ENCODE measurements around the gene STX2.
"Not testable (repeated sequence)": the region's sequence is repeated elsewhere in the genome, so short reads cannot be mapped to it uniquely, and the experiment has no call there.

Gene STX2

GRCh38 chr12:130775953-130776856 is 62.8 kb downstream of the STX2 start:
- in situ Hi-C loops (cut with HindIII; ENCODE audit: low sequenced_read_pairs) = no loop called here

- in situ Hi-C loops (cut with HindIII; ENCODE audit: low sequenced_read_pairs) = no loop called here
These were observed 68.5 kb downstream of the STX2 start for GRCh38 chr12:130770413-130771028.

DNA sequence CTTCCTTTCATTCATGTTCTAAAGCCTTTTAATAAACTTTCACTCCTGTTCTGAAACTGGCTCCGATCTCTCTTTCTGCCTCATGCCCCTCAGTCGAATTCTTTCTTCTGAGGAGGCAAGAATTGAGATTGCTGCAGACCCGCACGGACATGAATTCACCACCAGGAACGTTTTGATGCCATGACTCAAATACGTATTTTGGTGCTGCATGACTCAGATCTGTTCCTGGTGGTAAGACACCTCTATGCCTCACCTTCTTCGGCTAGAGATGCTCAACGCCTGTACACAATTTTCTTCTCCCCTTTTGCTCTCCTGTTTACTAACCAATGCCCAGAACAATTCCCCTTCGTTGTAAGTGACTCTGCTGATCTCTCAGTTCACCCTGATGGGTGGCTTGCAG is 70.9 kb downstream of the STX2 start:
- in situ Hi-C loops (cut with HindIII; ENCODE audit: low sequenced_read_pairs) = no loop called here

DNA sequence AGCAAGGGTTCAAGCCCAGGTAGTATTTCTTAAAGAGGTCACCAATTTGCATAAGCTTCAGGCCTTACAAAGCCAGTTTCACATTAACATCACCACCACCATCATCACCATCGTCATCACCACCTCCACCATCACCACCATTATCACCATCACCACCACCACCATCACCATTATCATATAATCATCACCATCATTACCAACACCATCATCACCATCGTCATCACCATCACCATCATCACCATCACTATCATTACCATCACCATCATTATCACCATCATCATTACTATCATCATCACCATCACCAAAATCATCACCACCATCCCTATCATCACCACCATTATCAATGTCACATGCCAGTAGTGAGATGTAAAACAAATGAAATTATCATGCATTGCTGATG is 72.6 kb downstream of the STX2 start:
- in situ Hi-C loops (cut with HindIII; ENCODE audit: low sequenced_read_pairs) = no loop called here

DNA sequence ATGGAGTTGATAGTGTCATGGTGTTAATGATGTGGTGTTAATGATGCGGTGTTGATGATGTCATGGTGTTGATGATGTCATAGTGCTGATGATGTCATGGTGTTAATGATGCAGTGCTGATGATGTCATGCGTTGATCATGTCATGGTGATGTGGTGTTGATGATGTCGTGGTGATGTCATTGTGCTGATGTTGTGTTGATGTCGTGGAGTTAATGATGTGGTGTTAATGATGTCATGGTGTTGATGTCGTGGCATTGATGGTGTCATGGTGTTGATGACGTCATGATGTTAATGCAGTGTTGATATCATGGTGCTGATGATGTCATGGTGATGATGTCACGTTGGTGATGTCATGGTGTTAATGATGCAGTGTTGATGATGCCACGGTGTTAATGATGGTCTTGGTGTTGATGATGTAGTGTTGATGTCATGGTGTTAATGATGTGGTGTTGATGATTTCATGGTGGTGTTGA is 73.8 kb downstream of the STX2 start:
- in situ Hi-C loops (cut with HindIII; ENCODE audit: low sequenced_read_pairs) = no loop called here

DNA sequence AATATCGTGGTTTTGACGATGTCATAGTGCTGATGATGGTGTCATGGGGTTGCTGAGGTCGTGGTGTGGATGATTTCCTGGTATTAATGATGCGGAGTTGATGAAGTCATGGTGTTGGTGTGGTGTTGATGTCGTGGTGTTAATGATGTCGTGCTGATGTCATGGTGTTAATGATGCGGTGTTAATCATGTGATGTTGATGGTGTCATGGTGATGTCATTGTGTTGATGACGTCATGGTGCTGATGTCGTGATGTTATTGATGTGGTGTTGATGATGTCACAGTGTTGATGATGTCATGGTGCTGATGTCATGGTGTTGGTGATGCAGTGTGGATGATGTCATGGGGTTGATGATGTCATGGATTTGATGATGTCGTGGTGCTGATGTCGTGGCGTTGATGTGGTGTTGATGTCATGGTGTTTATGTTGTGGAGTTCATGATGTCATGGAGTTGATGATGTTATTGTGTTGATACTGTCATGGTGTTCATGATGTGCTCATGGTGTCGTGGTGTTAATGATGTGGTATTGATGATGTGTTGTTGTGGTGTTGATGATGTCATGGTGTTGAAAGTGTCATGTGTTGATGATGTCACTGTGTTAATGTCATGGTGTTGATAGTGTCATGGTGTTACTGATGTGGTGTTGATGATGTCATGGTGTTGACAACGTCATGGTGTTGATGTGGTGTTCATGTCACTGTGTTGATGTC is 74.4 kb downstream of the STX2 start:
- in situ Hi-C loops (cut with HindIII; ENCODE audit: low sequenced_read_pairs) = no loop called here

DNA sequence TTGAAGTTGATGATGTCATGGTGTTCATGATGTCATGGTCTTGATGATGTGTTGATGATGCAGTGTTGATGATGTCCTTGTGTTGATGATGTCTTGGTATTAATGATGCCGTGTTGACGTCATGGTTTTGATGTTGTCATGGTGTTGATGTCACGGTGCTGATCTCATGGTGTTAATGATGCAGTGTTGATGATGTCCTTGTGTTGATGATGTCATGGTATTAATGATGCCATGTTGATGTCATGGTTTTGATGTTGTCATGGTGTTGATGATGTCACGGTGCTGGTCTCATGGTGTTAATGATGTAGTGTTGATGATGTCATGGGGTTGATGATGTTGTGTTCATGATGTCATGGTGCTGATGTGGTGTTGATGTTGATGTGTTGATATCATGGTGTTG is 75.0 kb downstream of the STX2 start:
- in situ Hi-C loops (cut with HindIII; ENCODE audit: low sequenced_read_pairs) = no loop called here

- in situ Hi-C loops (cut with HindIII; ENCODE audit: low sequenced_read_pairs) = no loop called here
These were observed 76.8 kb downstream of the STX2 start for GRCh38 chr12:130762319-130762675.

DNA sequence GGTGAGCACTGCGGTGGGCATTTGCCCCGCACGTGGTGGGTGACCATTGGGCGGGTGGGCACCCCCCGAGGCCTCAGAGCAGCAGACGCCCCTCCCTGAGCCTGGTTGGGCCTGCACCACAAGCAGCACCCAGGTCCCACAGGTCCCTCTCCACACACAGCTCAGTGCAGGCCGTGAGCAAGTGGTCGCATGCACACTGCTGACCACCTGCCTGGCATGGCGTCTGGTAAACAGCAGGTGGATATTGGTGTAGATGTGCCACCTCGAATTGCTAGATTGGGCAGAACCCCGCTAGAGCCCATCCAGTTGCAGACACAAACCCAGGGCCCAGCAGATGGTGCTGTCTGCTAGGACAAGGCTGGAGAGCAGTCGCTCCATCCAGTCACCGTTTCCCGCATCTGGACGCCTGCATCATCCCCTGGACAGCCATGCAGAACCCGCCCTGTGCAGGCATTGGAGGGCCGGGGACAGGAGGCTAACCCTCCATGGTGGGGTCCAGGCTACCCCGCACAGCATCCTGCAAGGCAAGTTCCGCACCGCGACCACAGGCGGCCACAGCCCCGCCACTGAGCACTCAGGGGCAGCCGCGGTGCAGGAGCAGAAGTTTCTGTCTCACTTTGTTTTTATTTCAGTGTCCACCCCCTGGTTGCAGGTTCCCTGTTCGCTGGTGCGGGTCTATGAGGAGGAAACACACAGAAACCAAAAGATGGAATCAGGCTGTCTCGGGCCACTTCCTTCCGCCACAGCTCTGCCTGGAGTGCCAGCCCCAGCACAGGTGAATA is 77.3 kb downstream of the STX2 start:
- in situ Hi-C loops (cut with HindIII; ENCODE audit: low sequenced_read_pairs) = no loop called here

DNA sequence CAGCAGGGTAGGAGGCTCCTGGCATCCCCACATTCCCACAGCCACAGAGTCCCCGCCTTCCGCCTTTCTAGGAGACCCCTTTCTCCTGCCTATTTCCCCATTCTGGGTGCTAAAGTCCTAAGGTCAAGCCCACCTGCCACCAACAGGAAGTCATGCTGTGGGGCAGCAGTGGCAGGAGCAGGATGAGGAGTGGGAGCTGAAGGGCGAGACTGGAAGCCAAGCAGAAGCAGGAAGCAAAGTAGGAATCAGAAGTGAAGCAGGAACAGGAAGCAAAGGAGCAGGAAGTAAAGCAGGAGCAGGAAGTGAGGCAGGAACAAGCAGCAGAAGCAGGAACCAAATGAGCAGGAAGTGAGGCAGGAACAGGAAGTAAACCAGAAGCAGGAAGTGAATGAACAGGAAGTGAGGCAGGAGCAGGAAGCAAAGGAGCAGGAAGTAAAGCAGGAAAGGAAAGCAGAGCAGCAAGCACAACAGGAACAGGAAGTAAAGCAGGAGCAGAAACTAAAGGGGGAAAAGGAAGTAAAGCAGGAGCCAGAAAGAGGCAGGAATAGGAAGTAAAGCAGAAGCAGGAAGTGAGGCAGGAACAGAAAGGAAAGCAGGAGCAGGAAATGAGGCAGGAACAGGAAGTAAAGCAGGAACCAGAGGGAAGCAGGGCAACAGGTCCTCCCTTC is 84.7 kb downstream of the STX2 start:
- in situ Hi-C loops (cut with HindIII; ENCODE audit: low sequenced_read_pairs) = no loop called here

DNA sequence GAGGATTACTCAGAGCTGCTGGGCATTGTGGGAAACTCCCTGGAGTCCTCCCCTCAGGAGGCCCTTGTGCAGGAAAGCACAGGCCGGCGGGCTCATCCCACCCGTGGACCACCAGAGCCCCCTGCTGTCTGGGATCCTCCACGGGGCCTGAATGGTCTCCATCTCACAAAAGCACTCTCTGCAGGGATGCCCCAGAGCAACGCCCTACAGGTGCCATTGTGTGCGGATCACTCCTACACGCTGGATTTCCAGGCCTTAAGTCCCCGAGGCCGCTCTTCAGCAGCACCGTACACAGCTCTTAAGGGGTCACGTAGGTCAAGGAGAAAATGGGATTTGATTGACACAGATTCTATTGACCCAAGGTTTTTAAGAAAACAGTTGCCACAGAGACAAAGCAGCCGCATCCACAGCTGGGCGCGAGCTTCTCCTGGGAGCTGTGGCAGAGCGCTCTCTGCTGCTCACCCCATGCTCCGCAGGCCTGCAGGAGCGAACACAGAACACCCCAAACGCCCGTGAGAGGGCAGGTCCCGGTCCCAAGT is 86.3 kb downstream of the STX2 start:
- in situ Hi-C loops (cut with HindIII; ENCODE audit: low sequenced_read_pairs) = no loop called here

- in situ Hi-C loops (cut with HindIII; ENCODE audit: low sequenced_read_pairs) = not testable (repeated sequence)
These were observed 87.0 kb downstream of the STX2 start for GRCh38 chr12:130752037-130752436.

DNA sequence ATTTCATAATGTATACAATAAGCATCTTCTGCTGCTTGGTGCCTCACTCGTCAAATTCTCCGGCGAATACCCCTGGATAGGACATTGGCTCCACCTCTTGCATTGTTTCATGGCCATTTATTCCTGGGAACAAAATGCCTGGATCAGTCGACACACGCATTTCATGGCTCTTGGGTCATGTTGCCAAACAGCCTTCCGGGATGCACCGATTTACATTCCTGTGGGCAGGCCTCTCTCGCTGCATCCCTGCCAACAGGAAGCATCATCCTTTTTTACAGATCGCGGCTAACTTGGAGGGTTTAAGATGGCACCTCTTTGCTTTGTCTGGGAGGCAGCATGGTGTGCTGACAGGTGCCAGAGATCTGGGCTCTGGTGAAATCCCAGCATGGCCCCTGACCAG is 90.3 kb downstream of the STX2 start:
- in situ Hi-C loops (cut with HindIII; ENCODE audit: low sequenced_read_pairs) = loop anchor here (10.0 kb wide), 1 partner anchor 84 kb away; no protein-coding TSS in a partner anchor

DNA sequence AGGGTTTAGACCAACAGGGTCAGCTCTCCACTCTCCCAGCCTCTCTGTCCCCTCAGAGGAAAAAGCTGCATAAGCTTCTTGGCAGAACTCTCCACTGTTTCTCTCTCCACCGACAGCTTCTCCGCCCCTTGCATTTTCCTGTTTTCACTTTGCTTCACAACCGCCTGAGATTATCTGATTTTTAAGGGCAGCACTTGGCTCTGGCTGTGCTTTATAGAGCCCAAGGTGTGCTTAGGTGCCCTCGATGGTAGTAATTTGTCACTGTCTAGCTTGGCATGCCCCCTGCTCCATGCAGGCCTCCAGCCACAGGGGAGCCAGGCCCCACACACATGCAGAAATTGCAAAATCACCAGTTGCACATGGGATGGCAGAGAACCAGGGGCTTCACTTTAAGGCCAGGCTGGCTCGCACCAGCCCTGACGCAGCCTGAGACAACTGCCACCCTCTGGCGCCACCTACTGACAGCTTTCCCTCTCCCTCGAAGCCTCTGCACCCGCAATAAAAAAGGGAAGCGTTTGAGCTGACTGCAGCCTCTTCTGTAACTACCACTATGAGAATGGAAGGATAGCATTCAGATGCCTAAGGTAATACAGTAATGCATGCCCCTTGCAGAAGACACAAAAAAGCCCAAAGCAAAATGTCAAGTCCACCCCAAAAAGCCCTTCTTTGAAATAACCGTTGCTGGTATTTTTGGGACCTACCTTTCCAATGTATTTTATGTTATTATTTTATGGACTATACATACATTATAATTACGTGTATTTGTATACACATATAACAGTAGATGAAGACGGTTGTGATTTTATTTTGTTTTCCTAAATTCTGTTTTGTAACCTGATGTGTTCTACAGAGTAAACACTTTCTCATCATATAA is 90.9 kb downstream of the STX2 start:
- in situ Hi-C loops (cut with HindIII; ENCODE audit: low sequenced_read_pairs) = loop anchor here (10.0 kb wide), 1 partner anchor 83 kb away; no protein-coding TSS in a partner anchor

DNA sequence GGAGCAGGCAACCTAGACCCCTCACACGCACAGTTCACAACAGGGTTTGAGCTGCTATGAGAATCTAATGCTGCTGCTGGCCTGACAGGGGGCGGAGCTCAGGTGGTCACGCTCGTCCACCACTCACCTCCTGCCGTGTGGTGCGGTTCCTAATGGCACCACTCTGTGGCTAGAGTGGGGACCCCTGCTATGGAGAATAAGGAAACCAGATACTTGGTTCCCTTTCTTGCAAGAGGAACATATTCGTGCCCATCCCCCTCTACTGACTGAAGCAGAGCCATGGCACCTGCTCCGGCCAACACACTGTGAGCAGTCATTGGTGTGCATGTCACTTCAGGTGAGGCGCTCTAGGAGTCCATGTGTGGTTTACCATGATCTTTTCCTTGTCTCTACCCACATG is 92.5 kb downstream of the STX2 start:
- in situ Hi-C loops (cut with HindIII; ENCODE audit: low sequenced_read_pairs) = loop anchor here (10.0 kb wide), 1 partner anchor 82 kb away; no protein-coding TSS in a partner anchor

DNA sequence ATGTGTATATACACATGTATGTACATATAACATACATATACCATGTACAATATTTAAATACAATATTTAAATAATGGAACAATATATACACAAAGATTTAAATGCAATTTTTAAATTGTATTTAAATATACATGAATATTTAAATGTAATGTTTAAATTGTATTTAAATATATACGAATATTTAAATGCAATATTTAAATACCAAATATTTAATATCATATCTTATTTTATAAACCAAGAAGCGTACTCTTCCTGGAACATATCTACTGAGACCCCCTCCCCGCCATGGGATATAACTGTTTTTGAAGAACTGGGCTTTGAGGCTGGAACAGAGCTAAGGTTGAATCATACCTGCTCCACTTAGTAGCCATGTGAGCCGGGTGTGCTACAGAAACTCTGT is 93.1 kb downstream of the STX2 start:
- in situ Hi-C loops (cut with HindIII; ENCODE audit: low sequenced_read_pairs) = loop anchor here (10.0 kb wide), 1 partner anchor 81 kb away; no protein-coding TSS in a partner anchor

DNA sequence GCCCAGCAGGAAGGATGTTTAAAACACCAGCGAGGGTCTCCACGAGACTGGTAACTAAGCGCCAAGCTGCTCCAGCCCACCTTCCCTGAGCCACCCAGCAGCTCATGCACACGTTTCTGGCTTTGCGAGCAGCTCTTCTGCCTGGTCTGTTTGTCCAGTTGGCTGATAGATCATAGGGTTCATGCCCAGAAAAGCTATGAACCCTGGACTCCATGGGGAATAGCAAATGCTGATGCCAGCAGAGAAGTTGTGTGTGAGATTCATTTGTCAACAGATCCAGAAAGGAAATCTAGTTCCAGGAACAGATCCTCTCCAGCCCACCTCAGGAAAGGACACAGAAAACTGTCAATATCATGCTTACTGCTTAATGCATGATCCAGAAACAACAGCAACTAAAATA is 94.8 kb downstream of the STX2 start:
- in situ Hi-C loops (cut with HindIII; ENCODE audit: low sequenced_read_pairs) = loop anchor here (10.0 kb wide), 1 partner anchor 79 kb away; no protein-coding TSS in a partner anchor

DNA sequence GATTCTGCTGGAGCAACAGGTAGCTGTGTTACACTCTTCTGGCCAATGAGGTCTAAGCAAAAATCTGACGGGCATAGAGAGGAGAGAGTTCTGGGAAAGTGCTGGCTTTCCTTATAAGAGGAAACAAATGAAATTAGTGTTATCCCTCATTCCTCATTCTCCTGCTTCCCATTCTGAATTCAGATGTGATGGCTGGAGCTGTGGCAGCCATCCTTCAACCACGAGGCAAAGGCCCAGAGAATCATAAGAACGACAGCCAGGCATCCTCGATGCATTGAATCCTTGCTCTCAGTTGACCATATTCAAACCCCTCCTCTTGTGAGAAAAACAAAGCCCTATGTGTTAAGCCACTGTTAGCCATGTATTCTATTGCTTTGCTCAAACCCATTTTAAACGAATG is 95.4 kb downstream of the STX2 start:
- in situ Hi-C loops (cut with HindIII; ENCODE audit: low sequenced_read_pairs) = loop anchor here (10.0 kb wide), 1 partner anchor 79 kb away; no protein-coding TSS in a partner anchor

- in situ Hi-C loops (cut with HindIII; ENCODE audit: low sequenced_read_pairs) = loop anchor here (10.0 kb wide), 1 partner anchor 78 kb away; no protein-coding TSS in a partner anchor
These were observed 95.9 kb downstream of the STX2 start for GRCh38 chr12:130743176-130743575.

Measured in endothelial cell of hepatic sinusoid (primary cell).